Natural killer cell treated with Interleukin-12 subunit alpha and Interleukin-12 subunit beta and Interleukin-15 and Interleukin-18, amount 100 ng/mL, for 72 hours (primary cell): ENCODE data around the gene MRPS34. TPM values are rescaled to one million over a fixed set of nuclear protein-coding genes. Genes with fewer than 3 reads are reported as not detected.

ENCODE experiments used
- ATAC-seq, 2 donors: fragments of 150-1000 bp; cut with Tn5 transposase in 1 of 2; sonication (Bioruptor Pico), chemical (Tn5 transposase) in 1 of 2; 2 replicates each; pipeline ENCODE4 v1.10.0; 2021
- DNase-seq: peaks from one replicate; pipeline ENCODE4 v3.0.0; 2022; ENCODE audit warnings: low spot score
- H3K27ac Mint-ChIP-seq, 2 donors: 1 replicate in 1 of 2; 2 replicates in 1 of 2; pipeline ENCODE4 v1.8.0; 2022; ENCODE audit warnings: mixed read lengths in 2 of 2, mild to moderate bottlenecking in 1 of 2, moderate library complexity in 1 of 2
- H3K27me3 Mint-ChIP-seq, 2 donors: 1 replicate in 1 of 2; 2 replicates in 1 of 2; pipeline ENCODE4 v1.8.0; 2022; ENCODE audit warnings: mixed read lengths in 2 of 2
- H3K36me3 Mint-ChIP-seq: one replicate; pipeline ENCODE4 v1.8.0; 2022; ENCODE audit warnings: mixed read lengths
- H3K4me1 Mint-ChIP-seq, 2 donors: 1 replicate in 1 of 2; 2 replicates in 1 of 2; pipeline ENCODE4 v1.8.0; 2022; ENCODE audit warnings: low read depth in 2 of 2, mixed read lengths in 2 of 2, mild to moderate bottlenecking in 1 of 2
- H3K4me3 Mint-ChIP-seq: one replicate; pipeline ENCODE4 v1.8.0; 2022; ENCODE audit warnings: mixed read lengths
- H3K9me3 Mint-ChIP-seq: 2 replicates; pipeline ENCODE4 v1.8.0; 2022; ENCODE audit warnings: mixed read lengths
- total RNA-seq, 2 donors: library from RNA; stranded (reverse); gene quantifications; one replicate each; pipeline ENCODE4 v1.2.3, GENCODE V29; 2022

The MRPS34 gene
- total RNA-seq, 2 donors from 2014 or later, result 98.1 to 192 TPM

GRCh38 chr16:1765826-1766225, 7.1 kb downstream of the MRPS34 start:
- H3K4me1 Mint-ChIP-seq, result peaks cover 4 to 7% of the 10 kb centered on the region in 2 donors
- no peaks in the 10 kb centered on the region for H3K9me3 Mint-ChIP-seq
- no peak for ATAC-seq
- no peak for DNase-seq
- H3K27ac Mint-ChIP-seq, result no peak overlapping the region
- H3K36me3 Mint-ChIP-seq, result no peaks in the 10 kb centered on the region
- H3K4me3 Mint-ChIP-seq, result no peak overlapping the region
- H3K27me3 Mint-ChIP-seq, result no peaks in the 10 kb centered on the region

DNA sequence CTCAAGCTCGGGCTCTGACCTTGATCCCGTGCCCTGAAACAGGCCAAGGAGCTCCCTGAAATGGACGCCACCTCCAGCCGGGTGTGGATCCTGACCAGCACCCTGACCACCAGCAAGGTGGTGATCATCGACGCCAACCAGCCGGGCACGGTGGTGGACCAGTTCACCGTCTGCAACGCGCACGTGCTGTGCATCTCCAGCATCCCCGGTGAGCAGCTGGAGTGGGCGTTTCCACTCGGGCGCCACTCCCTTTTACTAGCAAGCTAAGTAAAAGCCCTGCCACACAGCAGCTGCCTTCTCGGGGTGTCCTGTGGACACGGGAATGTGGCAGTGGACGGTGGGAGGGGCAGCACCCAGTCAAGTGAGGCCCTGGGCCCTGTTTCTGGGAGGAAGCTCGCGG, 8.0 kb downstream of the MRPS34 start:
- no peaks in the 10 kb centered on the region for H3K36me3 Mint-ChIP-seq
- ATAC-seq, result no peak
- H3K27ac Mint-ChIP-seq, result no peak overlapping the region
- H3K9me3 Mint-ChIP-seq, result no peaks in the 10 kb centered on the region
- no peak for DNase-seq
- peaks cover under 1 to 7% of the 10 kb centered on the region in 2 donors for H3K4me1 Mint-ChIP-seq
- no peaks in the 10 kb centered on the region for H3K27me3 Mint-ChIP-seq
- H3K4me3 Mint-ChIP-seq, result no peak overlapping the region

DNA sequence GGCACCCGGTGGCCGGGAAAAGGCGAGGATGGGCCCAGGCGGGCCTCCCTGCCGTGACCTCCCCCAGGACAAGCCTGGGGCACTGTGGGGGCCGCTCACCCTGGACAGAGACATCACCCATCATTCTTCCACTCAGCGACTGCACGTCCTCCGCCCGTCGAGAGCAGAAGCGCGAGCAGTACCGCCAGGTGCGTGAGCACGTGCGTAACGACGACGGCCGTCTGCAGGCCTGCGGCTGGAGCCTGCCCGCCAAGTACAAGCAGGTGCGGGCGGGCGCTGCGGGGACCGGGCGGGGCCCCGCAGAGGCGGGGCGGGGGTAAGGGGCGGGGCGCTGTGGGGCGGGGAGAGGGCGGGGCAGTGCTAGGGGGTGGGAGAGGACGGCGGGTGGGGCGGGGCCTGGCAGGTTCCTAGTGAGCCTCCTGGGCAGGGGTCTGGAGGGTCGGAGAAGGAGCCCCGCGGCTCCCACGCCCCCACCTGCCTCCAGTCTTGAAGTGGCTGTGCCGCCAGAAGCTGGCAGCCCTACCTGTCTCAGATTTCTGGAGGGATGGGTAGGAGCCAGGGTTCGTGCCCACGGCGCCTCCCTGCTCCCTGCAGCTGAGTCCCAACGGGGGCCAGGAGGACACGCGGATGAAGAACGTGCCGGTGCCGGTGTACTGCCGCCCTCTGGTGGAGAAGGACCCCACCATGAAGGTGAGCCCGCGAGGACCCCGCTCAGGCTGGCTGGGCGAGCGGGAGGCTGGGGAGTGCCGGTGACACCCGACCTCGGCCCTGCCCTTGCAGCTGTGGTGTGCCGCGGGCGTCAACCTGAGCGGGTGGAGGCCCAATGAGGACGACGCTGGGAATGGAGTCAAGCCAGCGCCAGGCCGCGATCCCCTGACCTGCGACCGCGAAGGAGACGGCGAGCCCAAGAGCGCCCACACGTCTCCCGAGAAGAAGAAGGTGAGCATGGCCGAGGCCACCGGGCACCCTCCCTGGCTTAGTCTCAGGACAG, 9.1 kb downstream of the MRPS34 start:
- Mint-ChIP-seq H3K4me3 (no peak overlapping the region), H3K9me3 (no peaks in the 10 kb centered on the region), H3K4me1 (peaks cover 0 to 7% of the 10 kb centered on the region in 2 donors), H3K27ac (no peak overlapping the region), H3K27me3 (no peaks in the 10 kb centered on the region), H3K36me3 (no peaks in the 10 kb centered on the region)
- DNase-seq (no peak), ATAC-seq (no peak)

DNA sequence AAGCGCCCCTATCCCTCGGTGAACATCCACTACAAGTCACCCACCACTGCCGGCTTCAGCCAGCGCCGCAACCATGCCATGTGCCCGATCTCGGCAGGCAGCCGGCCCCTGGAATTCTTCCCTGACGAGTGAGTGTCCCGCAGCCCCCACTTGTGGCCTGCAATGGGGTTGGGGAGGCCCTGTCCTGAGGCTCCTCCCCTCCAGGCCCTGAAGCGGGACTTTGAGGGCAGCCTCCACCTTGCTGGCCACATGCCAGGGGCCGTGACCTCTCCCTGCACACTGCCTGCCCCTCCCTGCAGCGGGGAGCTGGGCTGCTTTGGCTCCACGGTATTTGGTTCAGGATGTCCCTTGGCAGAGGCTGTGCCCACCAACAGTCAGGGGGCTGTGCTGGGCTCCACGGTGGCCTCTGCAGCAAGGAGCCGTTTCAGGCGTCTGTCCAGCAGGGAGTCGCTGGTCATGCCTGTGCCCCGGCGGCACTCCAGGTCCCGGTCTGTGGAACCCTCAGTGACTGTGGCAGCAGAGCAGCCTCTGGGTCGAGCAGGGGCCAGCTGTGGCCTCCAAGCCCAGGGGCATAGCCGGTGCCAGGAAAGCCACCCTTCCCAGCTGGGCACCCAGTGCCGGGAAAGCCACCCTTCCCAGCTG, 9.9 kb downstream of the MRPS34 start:
- Mint-ChIP-seq H3K36me3 (no peaks in the 10 kb centered on the region), H3K4me1 (peaks cover 0 to 5% of the 10 kb centered on the region in 2 donors), H3K4me3 (no peak overlapping the region), H3K9me3 (no peaks in the 10 kb centered on the region), H3K27ac (no peak overlapping the region), H3K27me3 (no peaks in the 10 kb centered on the region)
- ATAC-seq (no peak), DNase-seq (no peak)

GRCh38 chr16:1762196-1762878, 10.6 kb downstream of the MRPS34 start:
- H3K27ac Mint-ChIP-seq, result no peak overlapping the region
- H3K9me3 Mint-ChIP-seq, result no peaks in the 10 kb centered on the region
- no peak for ATAC-seq
- no peaks in the 10 kb centered on the region for H3K27me3 Mint-ChIP-seq
- H3K36me3 Mint-ChIP-seq, result no peaks in the 10 kb centered on the region
- no peak overlapping the region for H3K4me3 Mint-ChIP-seq
- peaks cover 0 to 8% of the 10 kb centered on the region in 2 donors for H3K4me1 Mint-ChIP-seq
- DNase-seq, result no peak

DNA sequence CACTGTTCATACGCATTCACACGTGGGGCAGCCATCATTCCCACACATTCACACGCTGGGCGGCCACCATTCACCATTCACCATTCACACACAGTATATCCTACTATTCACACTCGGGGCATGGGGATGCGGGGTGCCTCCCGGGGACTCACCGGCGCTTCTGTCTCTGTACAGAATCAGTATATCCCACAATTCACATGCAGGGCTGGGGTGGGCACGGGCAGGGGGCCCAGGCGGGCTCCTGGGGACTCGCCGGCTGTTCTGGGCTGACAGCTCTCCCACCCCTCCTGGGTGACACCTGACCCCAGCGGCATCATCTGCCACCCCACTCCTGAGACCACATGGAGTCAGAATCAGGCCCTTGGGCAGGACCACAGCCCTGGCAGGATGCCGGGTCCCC, 11.2 kb downstream of the MRPS34 start:
- Mint-ChIP-seq H3K4me3 (no peak overlapping the region), H3K27me3 (no peaks in the 10 kb centered on the region), H3K9me3 (no peaks in the 10 kb centered on the region), H3K36me3 (no peaks in the 10 kb centered on the region), H3K4me1 (peaks cover 5 to 9% of the 10 kb centered on the region in 2 donors), H3K27ac (no peak overlapping the region)
- ATAC-seq (no peak), DNase-seq (no peak)

GRCh38 chr16:1760911-1761310, 12.0 kb downstream of the MRPS34 start:
- no peak for ATAC-seq
- no peaks in the 10 kb centered on the region for H3K9me3 Mint-ChIP-seq
- no peak overlapping the region for H3K27ac Mint-ChIP-seq
- no peaks in the 10 kb centered on the region for H3K27me3 Mint-ChIP-seq
- no peaks in the 10 kb centered on the region for H3K36me3 Mint-ChIP-seq
- DNase-seq, result no peak
- peaks cover 8 to 11% of the 10 kb centered on the region in 2 donors for H3K4me1 Mint-ChIP-seq
- no peak overlapping the region for H3K4me3 Mint-ChIP-seq

DNA sequence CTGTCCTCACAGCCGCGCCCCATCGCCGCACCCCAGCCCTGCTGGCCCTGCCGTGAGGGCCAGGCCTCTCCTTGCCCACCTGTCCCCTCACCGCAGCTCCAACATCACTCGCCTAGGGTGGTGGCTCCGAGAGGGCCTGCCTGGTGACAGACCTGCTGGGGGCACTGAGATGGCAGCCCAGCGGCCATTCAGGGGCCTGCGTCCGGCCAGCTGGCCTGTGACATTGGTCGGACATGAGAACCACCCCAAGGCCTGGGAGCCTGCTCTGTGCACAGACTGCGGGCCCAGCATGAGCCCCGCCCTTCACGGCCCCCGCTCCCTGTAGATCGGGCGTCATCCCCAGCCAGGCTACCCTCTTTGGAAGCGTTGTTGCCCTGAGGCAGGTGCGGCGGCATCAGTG, 13.4 kb downstream of the MRPS34 start:
- DNase-seq, result no peak
- Mint-ChIP-seq H3K36me3 (no peaks in the 10 kb centered on the region), H3K4me1 (peaks cover 8 to 11% of the 10 kb centered on the region in 2 donors), H3K27me3 (no peaks in the 10 kb centered on the region), H3K9me3 (no peaks in the 10 kb centered on the region), H3K27ac (no peak overlapping the region), H3K4me3 (no peak overlapping the region)
- ATAC-seq, result no peak

DNA sequence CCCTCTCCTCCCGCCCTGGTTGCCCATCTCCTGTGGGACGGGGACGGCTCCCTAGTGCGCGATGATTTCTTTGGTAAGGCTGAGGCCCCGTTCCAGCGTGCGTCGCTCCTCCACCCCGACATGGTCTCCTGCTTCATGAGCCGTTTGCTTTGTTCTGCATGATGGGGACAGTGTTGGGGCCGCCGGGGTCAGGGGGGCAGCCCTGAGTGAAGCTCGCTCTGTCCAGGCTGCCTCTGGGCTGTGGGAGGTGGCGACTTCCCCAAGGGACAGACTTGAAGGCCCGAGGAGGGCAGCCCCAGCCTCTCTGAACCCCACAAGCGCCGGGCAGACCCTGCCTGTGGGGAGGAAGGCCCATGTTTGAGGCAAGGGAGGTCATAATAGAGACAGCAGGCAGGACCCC, 14.0 kb downstream of the MRPS34 start:
- no peak for ATAC-seq
- DNase-seq, result no peak
- Mint-ChIP-seq H3K27ac (no peak overlapping the region), H3K4me3 (no peak overlapping the region), H3K36me3 (no peaks in the 10 kb centered on the region), H3K27me3 (no peaks in the 10 kb centered on the region), H3K4me1 (peaks cover 8 to 11% of the 10 kb centered on the region in 2 donors), H3K9me3 (no peaks in the 10 kb centered on the region)

GRCh38 chr16:1757714-1758461, 15.0 kb downstream of the MRPS34 start:
- H3K9me3 Mint-ChIP-seq, result no peaks in the 10 kb centered on the region
- H3K36me3 Mint-ChIP-seq, result no peaks in the 10 kb centered on the region
- H3K27me3 Mint-ChIP-seq, result no peaks in the 10 kb centered on the region
- H3K27ac Mint-ChIP-seq, result no peak overlapping the region
- peaks cover 8 to 11% of the 10 kb centered on the region in 2 donors for H3K4me1 Mint-ChIP-seq
- H3K4me3 Mint-ChIP-seq, result no peak overlapping the region
- ATAC-seq (no peak), DNase-seq (no peak)

- Mint-ChIP-seq H3K36me3 (no peaks in the 10 kb centered on the region), H3K9me3 (no peaks in the 10 kb centered on the region), H3K4me3 (no peak overlapping the region), H3K4me1 (peaks cover 8% of the 10 kb centered on the region in 2 donors), H3K27ac (no peak overlapping the region), H3K27me3 (no peaks in the 10 kb centered on the region)
- DNase-seq, result no peak
- ATAC-seq, result no peak
These were observed 18.7 kb downstream of the MRPS34 start for GRCh38 chr16:1754204-1754603.

- no peak overlapping the region for H3K4me3 Mint-ChIP-seq
- ATAC-seq (no peak), DNase-seq (no peak)
- H3K9me3 Mint-ChIP-seq, result no peaks in the 10 kb centered on the region
- H3K27ac Mint-ChIP-seq, result no peak overlapping the region
- H3K4me1 Mint-ChIP-seq, result peaks cover 7 to 8% of the 10 kb centered on the region in 2 donors
- H3K36me3 Mint-ChIP-seq, result no peaks in the 10 kb centered on the region
- H3K27me3 Mint-ChIP-seq, result no peaks in the 10 kb centered on the region
These were observed 20.1 kb downstream of the MRPS34 start for GRCh38 chr16:1752853-1753252.

- no peaks in the 10 kb centered on the region for H3K9me3 Mint-ChIP-seq
- no peaks in the 10 kb centered on the region for H3K36me3 Mint-ChIP-seq
- no peak overlapping the region for H3K4me3 Mint-ChIP-seq
- ATAC-seq (no peak), DNase-seq (no peak)
- no peak overlapping the region for H3K27ac Mint-ChIP-seq
- no peaks in the 10 kb centered on the region for H3K27me3 Mint-ChIP-seq
- H3K4me1 Mint-ChIP-seq, result peaks cover 3 to 4% of the 10 kb centered on the region in 2 donors
These were observed 21.0 kb downstream of the MRPS34 start for GRCh38 chr16:1751946-1752345.
